HUES6 (cell line): ENCODE data around the gene AGRN.

Experiments used
- H3K27ac ChIP-seq: 2 replicates; pipeline ENCODE4 v1.7.0; 2013; ENCODE audit warnings: low read depth, mild to moderate bottlenecking, low read length, inconsistent platforms
- H3K27me3 ChIP-seq: 2 replicates; pipeline ENCODE4 v1.6.1; 2013; ENCODE audit warnings: low read length; ENCODE audit not compliant: control insufficient read depth, insufficient read depth
- H3K36me3 ChIP-seq: 2 replicates; pipeline ENCODE4 v1.6.1; 2013; ENCODE audit warnings: low read length; ENCODE audit not compliant: control insufficient read depth, insufficient read depth
- H3K4me1 ChIP-seq: 2 replicates; pipeline ENCODE4 v1.6.1; 2013; ENCODE audit warnings: low read length; ENCODE audit not compliant: control insufficient read depth, insufficient read depth
- H3K4me3 ChIP-seq: 2 replicates; pipeline ENCODE4 v1.5.1; 2013; ENCODE audit warnings: low read depth, low read length
- H3K9ac ChIP-seq: one replicate; pipeline ENCODE4 v1.6.1; 2013; ENCODE audit warnings: mild to moderate bottlenecking, low read length
- H3K9me3 ChIP-seq: 2 replicates; pipeline ENCODE4 v1.6.1; 2013; ENCODE audit warnings: low read depth, low read length; ENCODE audit not compliant: control insufficient read depth, insufficient read depth

The AGRN gene

DNA sequence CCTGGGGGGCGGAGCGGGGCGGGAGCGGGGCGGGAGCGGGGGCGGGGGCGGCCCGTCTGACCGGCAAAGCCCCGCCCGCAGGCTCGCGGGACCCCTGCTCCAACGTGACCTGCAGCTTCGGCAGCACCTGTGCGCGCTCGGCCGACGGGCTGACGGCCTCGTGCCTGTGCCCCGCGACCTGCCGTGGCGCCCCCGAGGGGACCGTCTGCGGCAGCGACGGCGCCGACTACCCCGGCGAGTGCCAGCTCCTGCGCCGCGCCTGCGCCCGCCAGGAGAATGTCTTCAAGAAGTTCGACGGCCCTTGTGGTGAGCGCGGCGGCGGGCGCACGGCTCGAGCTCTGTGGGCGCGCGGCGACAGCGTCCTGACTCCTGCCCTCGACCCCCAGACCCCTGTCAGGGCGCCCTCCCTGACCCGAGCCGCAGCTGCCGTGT is 21.2 kb downstream of the AGRN start:
- Histone ChIP-seq H3K9me3 (no peaks in the 10 kb centered on the region), H3K4me3 (peak overlapping the region; percentile 56), H3K4me1 (peaks cover 17% of the 10 kb centered on the region), H3K27me3 (peaks cover 43% of the 10 kb centered on the region), H3K9ac (no peak overlapping the region), H3K36me3 (peaks cover 48% of the 10 kb centered on the region), H3K27ac (no peak overlapping the region)

DNA sequence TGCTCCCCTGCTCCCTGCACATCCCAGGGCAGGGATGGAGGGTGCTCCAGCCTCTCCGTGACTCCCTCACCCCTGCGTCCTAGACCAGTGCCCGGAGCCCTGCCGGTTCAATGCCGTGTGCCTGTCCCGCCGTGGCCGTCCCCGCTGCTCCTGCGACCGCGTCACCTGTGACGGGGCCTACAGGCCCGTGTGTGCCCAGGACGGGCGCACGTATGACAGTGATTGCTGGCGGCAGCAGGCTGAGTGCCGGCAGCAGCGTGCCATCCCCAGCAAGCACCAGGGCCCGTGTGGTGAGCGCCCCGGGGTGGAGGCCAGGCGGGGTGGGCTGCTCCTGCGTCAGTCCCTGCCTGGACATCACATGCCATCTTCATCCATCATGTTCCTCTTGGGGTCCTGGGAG is 22.0 kb downstream of the AGRN start:
- Histone ChIP-seq H3K4me1 (peaks cover 17% of the 10 kb centered on the region), H3K4me3 (no peak overlapping the region), H3K27ac (no peak overlapping the region), H3K9me3 (no peaks in the 10 kb centered on the region), H3K27me3 (peaks cover 37% of the 10 kb centered on the region), H3K36me3 (peaks cover 52% of the 10 kb centered on the region), H3K9ac (no peak overlapping the region)

DNA sequence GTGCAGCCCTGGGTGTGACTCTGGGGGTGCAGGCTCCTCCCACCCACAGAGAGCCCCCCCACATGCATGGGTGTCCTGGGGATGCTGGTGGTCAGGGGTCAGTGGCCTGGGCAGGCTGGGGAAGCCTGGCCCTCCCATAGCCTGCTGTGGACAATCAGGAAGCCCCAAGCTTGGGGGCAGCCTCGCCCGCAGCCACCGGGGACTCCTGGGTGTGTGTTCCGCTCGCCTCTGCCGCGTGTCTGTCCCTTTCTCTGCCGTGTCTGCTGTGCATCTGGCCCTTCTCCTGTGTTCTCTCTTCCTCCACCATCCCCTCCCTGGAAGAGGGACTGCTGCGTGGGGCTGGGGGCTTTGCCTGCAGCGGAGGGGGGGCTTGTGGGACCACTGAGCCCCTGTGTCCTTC is 22.9 kb downstream of the AGRN start:
- Histone ChIP-seq H3K4me3 (no peak overlapping the region), H3K9ac (no peak overlapping the region), H3K27me3 (peaks cover 28% of the 10 kb centered on the region), H3K9me3 (no peaks in the 10 kb centered on the region), H3K4me1 (peaks cover 17% of the 10 kb centered on the region), H3K36me3 (peaks cover 58% of the 10 kb centered on the region), H3K27ac (no peak overlapping the region)

DNA sequence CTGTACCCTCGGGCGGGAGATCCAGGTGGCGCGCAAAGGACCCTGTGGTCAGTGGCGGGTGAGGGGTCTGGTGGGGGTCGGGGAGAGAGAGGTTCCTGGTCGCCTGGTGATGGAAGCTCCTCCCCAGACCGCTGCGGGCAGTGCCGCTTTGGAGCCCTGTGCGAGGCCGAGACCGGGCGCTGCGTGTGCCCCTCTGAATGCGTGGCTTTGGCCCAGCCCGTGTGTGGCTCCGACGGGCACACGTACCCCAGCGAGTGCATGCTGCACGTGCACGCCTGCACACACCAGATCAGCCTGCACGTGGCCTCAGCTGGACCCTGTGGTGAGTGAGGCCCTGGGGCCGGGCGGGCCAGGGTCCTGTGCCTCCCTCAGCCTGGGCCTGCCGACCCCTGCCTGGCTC is 23.5 kb downstream of the AGRN start:
- no peaks in the 10 kb centered on the region for H3K9me3 ChIP-seq
- H3K27me3 ChIP-seq, result peaks cover 22% of the 10 kb centered on the region
- no peak overlapping the region for H3K4me3 ChIP-seq
- peaks cover 59% of the 10 kb centered on the region for H3K36me3 ChIP-seq
- H3K27ac ChIP-seq, result no peak overlapping the region
- H3K9ac ChIP-seq, result no peak overlapping the region
- H3K4me1 ChIP-seq, result peaks cover 17% of the 10 kb centered on the region

DNA sequence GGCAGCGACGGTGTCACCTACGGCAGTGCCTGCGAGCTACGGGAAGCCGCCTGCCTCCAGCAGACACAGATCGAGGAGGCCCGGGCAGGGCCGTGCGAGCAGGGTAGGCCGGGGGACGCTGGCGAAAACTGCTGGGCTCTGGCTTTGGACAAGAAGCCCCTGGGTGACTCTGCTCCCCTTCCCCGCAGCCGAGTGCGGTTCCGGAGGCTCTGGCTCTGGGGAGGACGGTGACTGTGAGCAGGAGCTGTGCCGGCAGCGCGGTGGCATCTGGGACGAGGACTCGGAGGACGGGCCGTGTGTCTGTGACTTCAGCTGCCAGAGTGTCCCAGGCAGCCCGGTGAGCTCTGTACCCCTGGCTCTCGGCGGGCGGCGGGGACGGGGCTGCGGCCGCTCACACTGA is 24.0 kb downstream of the AGRN start:
- peaks cover 17% of the 10 kb centered on the region for H3K27me3 ChIP-seq
- peaks cover 16% of the 10 kb centered on the region for H3K4me1 ChIP-seq
- no peak overlapping the region for H3K4me3 ChIP-seq
- H3K9ac ChIP-seq, result no peak overlapping the region
- H3K36me3 ChIP-seq, result peaks cover 59% of the 10 kb centered on the region
- no peaks in the 10 kb centered on the region for H3K9me3 ChIP-seq
- H3K27ac ChIP-seq, result no peak overlapping the region

DNA sequence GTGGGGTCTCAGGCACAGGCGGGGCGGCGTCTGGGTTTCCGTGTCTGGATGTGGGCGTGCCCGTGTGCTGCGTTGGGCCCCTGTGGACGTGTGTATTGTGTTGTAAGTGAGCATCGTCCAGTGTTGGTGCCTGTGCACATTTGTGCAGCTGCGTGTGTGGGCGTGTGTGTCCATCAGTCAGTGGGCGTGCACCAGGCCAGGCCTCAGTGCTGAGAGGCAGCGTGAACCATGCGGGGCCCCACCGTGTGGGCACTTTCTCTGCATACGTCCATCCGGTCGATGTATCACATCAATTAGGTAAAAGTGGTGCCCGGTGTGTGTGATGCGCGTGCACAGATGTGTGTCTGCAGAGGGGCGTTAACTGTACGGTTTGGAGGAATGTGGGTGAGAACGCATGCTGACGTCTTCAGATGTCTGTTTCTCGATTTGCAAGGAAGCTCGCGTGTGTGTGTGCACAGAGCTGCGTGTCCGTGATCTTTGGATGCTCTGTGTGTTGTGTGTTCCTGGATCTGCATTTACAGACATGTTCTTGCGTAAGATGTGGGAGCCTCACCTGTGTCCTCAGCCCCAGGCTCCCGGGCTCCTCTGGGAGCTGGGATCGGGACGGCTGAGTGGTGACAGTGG is 24.6 kb downstream of the AGRN start:
- Histone ChIP-seq H3K9ac (no peak overlapping the region), H3K4me1 (peaks cover 10% of the 10 kb centered on the region), H3K4me3 (no peak overlapping the region), H3K27me3 (peaks cover 11% of the 10 kb centered on the region), H3K36me3 (peaks cover 64% of the 10 kb centered on the region), H3K27ac (no peak overlapping the region), H3K9me3 (no peaks in the 10 kb centered on the region)

DNA sequence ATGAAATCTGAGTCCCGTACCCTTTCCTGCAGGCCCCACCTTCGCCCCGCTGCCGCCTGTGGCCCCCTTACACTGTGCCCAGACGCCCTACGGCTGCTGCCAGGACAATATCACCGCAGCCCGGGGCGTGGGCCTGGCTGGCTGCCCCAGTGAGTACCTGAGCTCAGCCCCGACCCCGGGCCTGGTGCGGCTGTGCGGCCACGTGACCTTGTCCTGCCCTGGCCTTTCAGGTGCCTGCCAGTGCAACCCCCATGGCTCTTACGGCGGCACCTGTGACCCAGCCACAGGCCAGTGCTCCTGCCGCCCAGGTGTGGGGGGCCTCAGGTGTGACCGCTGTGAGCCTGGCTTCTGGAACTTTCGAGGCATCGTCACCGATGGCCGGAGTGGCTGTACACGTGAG is 25.2 kb downstream of the AGRN start:
- Histone ChIP-seq H3K4me1 (peaks cover 4% of the 10 kb centered on the region), H3K36me3 (peaks cover 66% of the 10 kb centered on the region), H3K9me3 (no peaks in the 10 kb centered on the region), H3K9ac (no peak overlapping the region), H3K27me3 (peaks cover 5% of the 10 kb centered on the region), H3K27ac (no peak overlapping the region), H3K4me3 (no peak overlapping the region)

DNA sequence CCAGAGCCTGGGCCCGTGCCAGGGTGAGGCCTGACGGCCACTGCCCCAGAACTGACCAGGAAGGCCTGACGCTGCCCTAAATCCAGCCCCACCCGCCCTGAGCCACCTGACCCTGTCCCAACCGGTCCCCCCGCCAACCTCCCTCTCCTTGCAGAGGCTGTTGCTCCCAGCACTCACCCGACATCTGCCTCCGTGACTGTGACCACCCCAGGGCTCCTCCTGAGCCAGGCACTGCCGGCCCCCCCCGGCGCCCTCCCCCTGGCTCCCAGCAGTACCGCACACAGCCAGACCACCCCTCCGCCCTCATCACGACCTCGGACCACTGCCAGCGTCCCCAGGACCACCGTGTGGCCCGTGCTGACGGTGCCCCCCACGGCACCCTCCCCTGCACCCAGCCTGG is 26.3 kb downstream of the AGRN start:
- Histone ChIP-seq H3K4me1 (no peaks in the 10 kb centered on the region), H3K9ac (no peak overlapping the region), H3K36me3 (peaks cover 73% of the 10 kb centered on the region), H3K9me3 (no peaks in the 10 kb centered on the region), H3K4me3 (no peak overlapping the region), H3K27ac (no peak overlapping the region), H3K27me3 (no peaks in the 10 kb centered on the region)

DNA sequence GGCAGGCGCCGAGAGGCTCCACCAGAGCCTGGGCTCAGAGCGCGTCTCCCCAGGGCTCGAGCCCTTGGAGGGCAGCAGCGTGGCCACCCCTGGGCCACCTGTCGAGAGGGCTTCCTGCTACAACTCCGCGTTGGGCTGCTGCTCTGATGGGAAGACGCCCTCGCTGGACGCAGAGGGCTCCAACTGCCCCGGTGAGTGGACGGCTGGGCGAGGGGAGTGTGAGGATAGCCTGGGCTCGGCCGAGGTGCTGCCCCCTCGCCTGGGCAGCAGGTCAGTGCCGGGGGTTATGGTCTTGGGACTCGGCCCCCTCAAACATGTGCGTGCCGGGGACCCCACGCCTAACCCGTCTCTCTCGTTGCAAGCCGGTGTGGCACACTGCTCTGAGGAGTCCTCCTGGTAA is 26.8 kb downstream of the AGRN start:
- no peak overlapping the region for H3K4me3 ChIP-seq
- no peaks in the 10 kb centered on the region for H3K27me3 ChIP-seq
- no peaks in the 10 kb centered on the region for H3K9me3 ChIP-seq
- no peaks in the 10 kb centered on the region for H3K4me1 ChIP-seq
- no peak overlapping the region for H3K9ac ChIP-seq
- H3K27ac ChIP-seq, result no peak overlapping the region
- H3K36me3 ChIP-seq, result peaks cover 79% of the 10 kb centered on the region

DNA sequence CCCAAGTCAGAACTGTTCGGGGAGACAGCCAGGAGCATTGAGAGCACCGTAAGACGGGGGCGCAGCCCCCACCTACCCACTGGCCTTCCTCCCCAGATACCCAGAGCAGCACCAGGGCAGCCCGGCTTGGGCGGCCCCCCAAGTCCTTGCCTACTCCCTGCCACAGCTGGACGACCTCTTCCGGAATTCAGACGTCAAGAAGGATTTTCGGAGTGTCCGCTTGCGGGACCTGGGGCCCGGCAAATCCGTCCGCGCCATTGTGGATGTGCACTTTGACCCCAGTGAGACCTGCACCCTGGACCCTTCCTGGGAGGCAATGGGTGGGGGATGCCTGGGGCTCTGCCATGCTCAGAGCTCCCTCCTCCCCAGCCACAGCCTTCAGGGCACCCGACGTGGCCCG is 27.5 kb downstream of the AGRN start:
- peaks cover 79% of the 10 kb centered on the region for H3K36me3 ChIP-seq
- no peak overlapping the region for H3K9ac ChIP-seq
- no peak overlapping the region for H3K27ac ChIP-seq
- no peaks in the 10 kb centered on the region for H3K9me3 ChIP-seq
- H3K4me3 ChIP-seq, result no peak overlapping the region
- no peaks in the 10 kb centered on the region for H3K4me1 ChIP-seq
- no peaks in the 10 kb centered on the region for H3K27me3 ChIP-seq

DNA sequence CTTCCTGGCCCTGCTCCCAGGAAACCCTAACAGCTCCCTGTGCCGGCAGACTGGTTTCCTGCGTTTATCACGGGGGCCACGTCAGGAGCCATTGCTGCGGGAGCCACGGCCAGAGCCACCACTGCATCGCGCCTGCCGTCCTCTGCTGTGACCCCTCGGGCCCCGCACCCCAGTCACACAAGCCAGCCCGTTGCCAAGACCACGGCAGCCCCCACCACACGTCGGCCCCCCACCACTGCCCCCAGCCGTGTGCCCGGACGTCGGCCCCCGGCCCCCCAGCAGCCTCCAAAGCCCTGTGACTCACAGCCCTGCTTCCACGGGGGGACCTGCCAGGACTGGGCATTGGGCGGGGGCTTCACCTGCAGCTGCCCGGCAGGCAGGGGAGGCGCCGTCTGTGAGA is 28.0 kb downstream of the AGRN start:
- no peaks in the 10 kb centered on the region for H3K4me1 ChIP-seq
- H3K4me3 ChIP-seq, result no peak overlapping the region
- no peaks in the 10 kb centered on the region for H3K27me3 ChIP-seq
- H3K36me3 ChIP-seq, result peaks cover 80% of the 10 kb centered on the region
- no peak overlapping the region for H3K9ac ChIP-seq
- no peak overlapping the region for H3K27ac ChIP-seq
- H3K9me3 ChIP-seq, result no peaks in the 10 kb centered on the region

DNA sequence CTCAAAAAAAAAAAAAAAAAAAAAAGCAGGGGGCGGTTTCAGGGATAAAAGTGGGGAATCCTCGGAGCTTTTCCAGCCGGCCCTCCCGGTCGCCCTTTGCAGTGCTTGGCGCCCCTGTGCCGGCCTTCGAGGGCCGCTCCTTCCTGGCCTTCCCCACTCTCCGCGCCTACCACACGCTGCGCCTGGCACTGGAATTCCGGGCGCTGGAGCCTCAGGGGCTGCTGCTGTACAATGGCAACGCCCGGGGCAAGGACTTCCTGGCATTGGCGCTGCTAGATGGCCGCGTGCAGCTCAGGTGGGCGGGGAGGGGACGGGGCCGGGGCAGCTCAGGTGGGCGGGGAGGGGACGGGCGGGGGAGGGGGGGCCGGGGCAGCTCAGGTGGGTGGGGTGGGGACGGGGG is 28.8 kb downstream of the AGRN start:
- H3K9me3 ChIP-seq, result no peaks in the 10 kb centered on the region
- H3K27me3 ChIP-seq, result no peaks in the 10 kb centered on the region
- H3K9ac ChIP-seq, result no peak overlapping the region
- H3K4me3 ChIP-seq, result no peak overlapping the region
- peaks cover 80% of the 10 kb centered on the region for H3K36me3 ChIP-seq
- H3K4me1 ChIP-seq, result no peaks in the 10 kb centered on the region
- no peak overlapping the region for H3K27ac ChIP-seq
